CMK (cell line): Measurements from ENCODE around the gene MRPL54.

Experiments
- DNase-seq: peaks from one replicate; pipeline ENCODE4 v3.0.0-alpha.2; 2010; ENCODE audit warnings: low read depth

MRPL54 gene

GRCh38 chr19:3762501-3763459 lies at the start of gene MRPL54:
Gene MRPL54, plus strand, starts transcription at chr19:3762682. Its CDS starts 19 bp downstream, at chr19:3762701.
- peak; percentile 96 for DNase-seq

- no peak for DNase-seq
These were observed 46.3 kb upstream of the MRPL54 start for GRCh38 chr19:3716147-3716668.

GRCh38 chr19:3719868-3720267 lies 42.6 kb upstream of the MRPL54 start:
- no peak for DNase-seq

DNA sequence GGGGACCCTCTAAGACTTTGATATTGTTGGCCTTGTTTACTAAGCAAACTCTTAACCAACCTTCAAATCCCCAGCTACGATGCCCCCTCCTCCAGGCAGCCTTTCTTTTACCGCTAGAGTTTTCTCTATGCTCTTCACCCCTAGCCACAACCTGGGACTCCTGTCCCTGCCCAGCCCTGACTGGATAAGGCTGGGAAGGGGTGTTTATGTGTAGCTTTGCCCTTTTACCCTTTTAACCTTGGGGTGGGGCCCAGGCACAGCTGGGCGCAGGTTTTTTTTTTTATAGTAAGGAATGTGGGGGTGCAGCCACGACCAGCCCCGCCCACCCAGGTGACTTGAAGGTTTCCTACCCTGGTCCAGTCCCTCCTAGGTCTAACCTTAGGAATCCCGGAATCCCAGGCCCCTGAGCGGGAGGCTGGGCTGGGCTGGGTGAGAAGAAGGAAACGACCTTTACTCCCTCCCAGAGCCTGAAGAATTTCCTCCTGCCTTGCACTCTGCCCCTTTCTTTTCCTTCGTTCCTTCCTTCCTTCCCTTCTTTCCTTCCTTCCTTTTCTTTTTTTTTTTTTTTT lies 42.0 kb upstream of the MRPL54 start:
- DNase-seq: no peak

DNA sequence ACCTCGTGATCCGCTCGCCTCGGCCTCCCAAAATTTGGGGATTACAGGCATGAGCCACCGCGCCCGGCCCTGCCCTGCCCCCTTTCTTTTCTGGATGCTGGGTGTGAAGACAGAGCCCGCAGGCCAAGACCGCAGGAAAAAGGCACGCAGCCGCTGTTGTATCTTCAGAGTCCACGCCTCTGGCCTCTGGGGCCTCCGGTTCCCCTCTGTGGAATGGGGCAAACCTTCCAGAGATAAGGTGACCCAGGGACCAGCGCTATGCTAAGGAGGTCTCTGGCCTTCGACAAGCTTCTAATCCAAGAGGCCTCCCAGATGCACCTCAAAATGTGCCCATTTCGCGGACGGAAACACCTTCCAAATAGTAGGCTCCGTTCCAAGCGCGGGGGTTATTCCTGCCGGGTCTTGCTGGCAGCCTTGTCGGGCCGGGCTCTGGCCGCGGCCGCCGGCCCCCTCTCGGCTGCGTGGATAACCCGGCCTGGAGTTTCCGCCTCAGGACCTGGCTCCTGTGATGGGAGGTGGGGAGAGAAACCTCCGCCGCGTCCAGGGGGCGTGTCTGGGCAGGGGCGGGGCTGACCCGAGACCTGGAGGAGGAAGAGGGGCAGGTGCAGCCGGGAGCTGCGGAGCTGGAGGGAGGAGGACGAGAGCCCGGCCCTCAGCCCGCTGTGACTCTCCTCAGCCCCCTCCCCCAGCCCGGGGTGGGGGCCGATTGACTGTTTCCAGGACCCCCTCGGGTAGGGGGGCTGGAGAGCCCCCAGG lies 41.2 kb upstream of the MRPL54 start:
- peak; percentile 77 for DNase-seq

GRCh38 chr19:3721887-3722442 lies 40.5 kb upstream of the MRPL54 start:
- DNase-seq: no peak

GRCh38 chr19:3722443-3723109 lies 39.9 kb upstream of the MRPL54 start:
- no peak for DNase-seq

- no peak for DNase-seq
These were observed 39.4 kb upstream of the MRPL54 start for GRCh38 chr19:3723110-3723488.

DNA sequence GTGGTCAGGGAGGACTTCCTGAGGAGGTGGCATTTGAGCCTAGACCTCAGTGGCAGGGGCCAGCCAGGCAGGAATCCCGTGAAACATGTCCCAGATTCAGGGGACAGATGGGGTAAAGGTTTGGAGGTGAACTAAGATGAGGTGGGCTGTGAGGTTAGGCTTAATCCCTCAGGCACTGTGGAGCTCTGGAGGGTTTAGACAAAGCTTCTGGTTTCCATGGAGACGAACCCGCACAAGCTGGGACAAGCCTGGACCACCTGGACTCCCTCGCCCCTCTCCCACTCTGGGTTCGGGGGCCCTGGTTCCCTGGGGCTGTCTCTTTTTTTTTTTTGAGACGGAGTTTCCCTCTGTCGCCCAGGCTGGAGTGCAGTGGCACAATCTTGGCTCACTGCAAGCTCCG lies 38.6 kb upstream of the MRPL54 start:
- no peak for DNase-seq

- DNase-seq: no peak
These were observed 37.4 kb upstream of the MRPL54 start for GRCh38 chr19:3725121-3725520.

DNA sequence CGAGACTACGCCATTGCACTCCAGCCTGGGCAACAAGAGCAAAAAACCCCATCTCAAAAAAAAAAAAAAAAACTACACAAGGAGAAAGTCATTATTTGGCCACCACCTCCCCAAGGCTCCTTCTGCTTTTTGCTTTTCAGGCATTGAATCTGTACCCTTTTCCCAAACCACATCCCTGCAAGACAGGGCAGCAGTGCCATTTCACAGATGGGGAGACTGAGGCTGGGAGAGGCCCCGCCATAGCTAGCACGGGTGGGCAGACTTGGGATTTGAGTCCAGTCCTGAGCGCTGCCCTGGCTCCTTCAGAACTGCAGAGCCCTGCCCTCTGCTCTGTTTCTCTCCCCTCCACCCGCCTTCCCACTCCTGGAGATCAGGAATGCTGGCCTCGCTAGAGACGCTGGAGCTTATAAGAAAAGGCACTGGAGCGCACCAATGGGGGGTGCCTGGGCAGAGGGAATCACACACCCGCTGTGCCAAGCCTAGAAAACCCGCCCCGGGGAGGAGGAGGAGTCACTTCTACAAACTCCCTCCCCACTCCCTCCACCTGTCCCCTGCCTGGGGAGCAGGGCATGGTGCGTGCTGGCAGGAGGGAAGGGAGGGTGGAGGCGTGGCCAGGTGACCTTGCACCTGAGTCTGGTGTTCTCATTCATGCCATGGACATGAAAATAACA lies 36.7 kb upstream of the MRPL54 start:
- no peak for DNase-seq

DNA sequence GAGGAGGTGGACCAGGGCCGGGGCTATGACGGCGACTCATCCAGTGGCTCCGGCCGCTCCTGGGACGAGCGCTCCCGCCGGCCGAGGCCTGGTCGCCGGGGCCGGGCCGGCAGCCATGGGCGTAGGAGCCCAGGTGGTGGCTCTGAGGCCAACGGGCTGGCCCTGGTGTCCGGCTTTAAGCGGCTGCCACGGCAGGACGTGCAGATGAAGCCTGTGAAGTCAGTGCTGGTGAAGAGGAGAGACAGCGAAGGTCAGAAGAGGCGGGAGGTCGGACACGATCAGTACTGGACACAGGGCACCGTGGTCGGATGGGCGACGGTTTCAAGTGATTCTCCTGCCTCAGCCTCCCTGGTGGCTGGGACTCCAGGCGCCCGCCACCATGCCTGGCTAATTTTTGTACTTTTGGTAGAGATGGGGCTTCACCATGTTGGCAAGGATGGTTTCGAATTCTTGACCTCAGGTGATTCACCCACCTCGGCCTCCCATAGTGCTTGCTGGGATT lies 32.0 kb upstream of the MRPL54 start:
- no peak for DNase-seq

DNA sequence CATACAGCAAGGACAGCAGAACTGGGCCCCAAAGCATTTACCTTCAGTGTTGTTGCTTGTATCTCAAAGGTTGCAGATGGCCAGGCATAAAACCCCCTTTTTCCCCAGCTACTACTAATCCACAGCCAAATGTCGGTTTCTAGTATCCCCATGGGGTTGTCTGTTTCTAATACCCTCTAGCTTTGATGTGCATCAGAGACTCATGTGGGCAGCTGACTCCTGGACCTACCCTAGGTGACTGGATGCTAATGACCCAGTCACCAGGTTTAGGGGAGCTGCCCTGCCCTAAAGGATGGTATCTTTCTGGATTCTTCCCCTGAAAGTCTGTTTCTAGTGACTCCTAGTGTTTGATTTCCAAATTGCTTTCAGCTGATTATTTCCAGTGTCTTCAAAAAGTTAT lies 30.4 kb upstream of the MRPL54 start:
- DNase-seq: no peak

GRCh38 chr19:3733549-3734309 lies 28.8 kb upstream of the MRPL54 start:
- DNase-seq: peak; percentile 86

- no peak for DNase-seq
These were observed 28.2 kb upstream of the MRPL54 start for GRCh38 chr19:3734310-3734600.

- no peak for DNase-seq
These were observed 26.3 kb upstream of the MRPL54 start for GRCh38 chr19:3736106-3736724.

DNA sequence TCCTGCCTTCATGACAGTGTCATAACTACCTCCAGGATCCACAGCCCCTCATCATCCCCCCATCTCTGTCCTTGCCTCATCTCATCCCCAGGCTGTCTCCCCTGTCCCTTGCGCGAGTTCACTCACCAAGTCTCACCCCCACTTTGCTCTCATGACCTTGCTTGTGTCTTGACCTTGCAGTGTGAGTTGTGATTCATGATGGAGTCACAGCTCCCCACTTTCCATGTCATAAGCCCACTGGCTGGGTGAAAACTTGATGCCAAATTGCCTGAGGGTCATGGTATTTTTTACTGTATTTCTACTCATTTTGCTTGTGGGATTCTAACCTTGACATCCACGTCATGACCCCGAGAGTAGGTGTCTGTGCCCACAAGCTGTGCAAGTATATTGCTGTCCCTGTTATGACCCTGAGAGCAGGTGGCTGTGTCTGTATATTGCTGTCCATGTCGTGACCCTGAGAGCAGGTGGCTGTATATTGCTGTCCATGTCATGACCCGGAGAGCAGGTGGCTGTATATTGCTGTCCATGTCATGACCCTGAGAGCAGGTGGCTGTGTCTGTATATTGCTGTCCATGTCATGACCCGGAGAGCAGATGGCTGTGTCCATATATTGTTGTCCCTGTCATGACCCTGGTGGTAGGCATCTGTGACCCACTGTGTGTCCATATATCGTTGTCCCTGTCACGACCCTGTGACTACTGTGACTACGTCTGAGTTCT lies 24.8 kb upstream of the MRPL54 start:
- no peak for DNase-seq

- DNase-seq: no peak
These were observed 23.8 kb upstream of the MRPL54 start for GRCh38 chr19:3738477-3739220.
